Mucosa of stomach (tissue), 1 donor: ENCODE data around the gene TUT7.
"Not testable (repeated sequence)": the region's sequence is repeated elsewhere in the genome, so short reads cannot be mapped to it uniquely, and the experiment has no call there.

Experiments
- H3K27me3 ChIP-seq: one replicate; pipeline ENCODE4 v1.7.0; 2013; ENCODE audit warnings: mild to moderate bottlenecking, low read length; ENCODE audit not compliant: control insufficient read depth, insufficient read depth
- H3K36me3 ChIP-seq: one replicate; pipeline ENCODE4 v1.7.0; 2013; ENCODE audit warnings: low read length; ENCODE audit not compliant: control insufficient read depth, insufficient read depth
- H3K4me1 ChIP-seq: one replicate; pipeline ENCODE4 v1.7.0; 2013; ENCODE audit warnings: mild to moderate bottlenecking, low read length; ENCODE audit not compliant: control insufficient read depth, insufficient read depth
- H3K4me3 ChIP-seq: one replicate; pipeline ENCODE4 v1.7.0; 2013; ENCODE audit warnings: low read length
- H3K9ac ChIP-seq: one replicate; pipeline ENCODE4 v1.7.0; 2013; ENCODE audit warnings: mild to moderate bottlenecking, low read length, moderate library complexity
- H3K9me3 ChIP-seq: one replicate; pipeline ENCODE4 v1.7.0; 2013; ENCODE audit warnings: mild to moderate bottlenecking, low read length, moderate library complexity; ENCODE audit not compliant: control insufficient read depth
- donor health status: Pancreatic carcinoma.

TUT7 gene, protein sequence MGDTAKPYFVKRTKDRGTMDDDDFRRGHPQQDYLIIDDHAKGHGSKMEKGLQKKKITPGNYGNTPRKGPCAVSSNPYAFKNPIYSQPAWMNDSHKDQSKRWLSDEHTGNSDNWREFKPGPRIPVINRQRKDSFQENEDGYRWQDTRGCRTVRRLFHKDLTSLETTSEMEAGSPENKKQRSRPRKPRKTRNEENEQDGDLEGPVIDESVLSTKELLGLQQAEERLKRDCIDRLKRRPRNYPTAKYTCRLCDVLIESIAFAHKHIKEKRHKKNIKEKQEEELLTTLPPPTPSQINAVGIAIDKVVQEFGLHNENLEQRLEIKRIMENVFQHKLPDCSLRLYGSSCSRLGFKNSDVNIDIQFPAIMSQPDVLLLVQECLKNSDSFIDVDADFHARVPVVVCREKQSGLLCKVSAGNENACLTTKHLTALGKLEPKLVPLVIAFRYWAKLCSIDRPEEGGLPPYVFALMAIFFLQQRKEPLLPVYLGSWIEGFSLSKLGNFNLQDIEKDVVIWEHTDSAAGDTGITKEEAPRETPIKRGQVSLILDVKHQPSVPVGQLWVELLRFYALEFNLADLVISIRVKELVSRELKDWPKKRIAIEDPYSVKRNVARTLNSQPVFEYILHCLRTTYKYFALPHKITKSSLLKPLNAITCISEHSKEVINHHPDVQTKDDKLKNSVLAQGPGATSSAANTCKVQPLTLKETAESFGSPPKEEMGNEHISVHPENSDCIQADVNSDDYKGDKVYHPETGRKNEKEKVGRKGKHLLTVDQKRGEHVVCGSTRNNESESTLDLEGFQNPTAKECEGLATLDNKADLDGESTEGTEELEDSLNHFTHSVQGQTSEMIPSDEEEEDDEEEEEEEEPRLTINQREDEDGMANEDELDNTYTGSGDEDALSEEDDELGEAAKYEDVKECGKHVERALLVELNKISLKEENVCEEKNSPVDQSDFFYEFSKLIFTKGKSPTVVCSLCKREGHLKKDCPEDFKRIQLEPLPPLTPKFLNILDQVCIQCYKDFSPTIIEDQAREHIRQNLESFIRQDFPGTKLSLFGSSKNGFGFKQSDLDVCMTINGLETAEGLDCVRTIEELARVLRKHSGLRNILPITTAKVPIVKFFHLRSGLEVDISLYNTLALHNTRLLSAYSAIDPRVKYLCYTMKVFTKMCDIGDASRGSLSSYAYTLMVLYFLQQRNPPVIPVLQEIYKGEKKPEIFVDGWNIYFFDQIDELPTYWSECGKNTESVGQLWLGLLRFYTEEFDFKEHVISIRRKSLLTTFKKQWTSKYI (N-terminal part only)

DNA sequence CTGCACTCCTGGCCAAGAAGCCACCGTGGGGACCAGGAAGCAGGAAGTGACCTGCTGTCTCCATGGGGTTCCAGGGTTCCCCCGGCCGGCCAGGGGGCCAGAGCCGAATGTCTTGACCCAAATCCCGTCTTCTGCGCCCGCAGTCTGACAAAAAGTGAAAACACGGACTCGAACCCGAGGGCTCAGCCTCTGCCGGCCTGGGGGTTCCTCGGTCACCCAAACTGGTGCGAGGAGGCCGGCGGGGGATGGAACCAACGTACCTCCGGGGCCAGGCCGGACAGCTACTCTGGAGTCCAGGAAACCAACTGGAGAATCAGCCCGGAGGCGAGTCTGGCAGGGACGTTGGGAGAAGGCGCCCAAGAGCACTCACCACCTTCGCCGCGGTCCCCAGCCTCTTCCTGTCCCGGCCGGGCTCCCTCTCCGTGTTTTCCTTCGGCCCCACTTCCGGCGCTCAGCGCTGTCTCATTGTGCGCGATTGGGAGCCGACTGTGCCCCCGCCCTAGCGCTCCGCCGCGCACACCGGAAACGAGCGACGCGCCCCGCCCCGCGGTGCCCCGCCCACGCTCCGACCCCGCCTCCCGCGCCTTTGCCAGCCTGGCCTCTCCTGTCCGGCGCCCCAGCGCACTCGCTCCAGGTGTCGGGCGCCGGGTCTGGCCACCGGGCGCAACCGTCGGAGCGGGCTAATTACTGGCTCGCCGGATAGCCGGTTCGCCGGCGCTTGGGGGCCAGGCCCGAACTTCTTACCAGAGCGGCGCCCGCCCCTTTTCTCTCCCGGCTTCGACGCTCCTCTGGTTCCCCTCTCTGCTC is at the start of gene TUT7:
TSS of gene TUT7 (minus strand) at position 400 of the 807 bp plus-strand sequence. CDS start 1,211 bp downstream, outside the sequence.
- Histone ChIP-seq H3K4me1 (peaks cover 17% of the 10 kb centered on the region), H3K9me3 (no peaks in the 10 kb centered on the region), H3K36me3 (no peaks in the 10 kb centered on the region), H3K27me3 (no peaks in the 10 kb centered on the region), H3K4me3 (peak within 1 kb of the TSS; percentile 92), H3K9ac (peak within 1 kb of the TSS; percentile 98)

DNA sequence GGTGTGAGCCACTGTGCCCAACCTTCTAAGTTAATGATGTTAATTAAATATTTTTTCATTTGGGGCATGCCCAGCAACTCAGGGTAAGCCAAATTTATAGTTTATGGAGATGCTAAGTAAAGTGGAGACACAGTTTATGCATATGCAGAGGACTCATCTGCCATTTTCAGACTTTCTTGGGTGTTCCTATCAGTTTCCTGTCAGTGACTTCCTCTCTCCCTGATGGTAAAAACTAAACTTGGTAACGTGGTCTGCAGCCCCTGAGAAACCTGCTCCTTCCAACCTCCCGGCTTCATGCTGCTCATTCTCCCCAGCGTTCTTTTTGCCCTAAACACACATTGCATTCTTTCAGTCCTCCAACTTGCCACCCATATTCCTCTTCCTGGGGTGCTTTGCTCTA is 48.4 kb upstream of the TUT7 start:
- Histone ChIP-seq H3K9ac (no peak overlapping the region), H3K36me3 (no peaks in the 10 kb centered on the region), H3K9me3 (no peaks in the 10 kb centered on the region), H3K4me3 (no peak overlapping the region), H3K4me1 (peaks cover 11% of the 10 kb centered on the region), H3K27me3 (no peaks in the 10 kb centered on the region)

DNA sequence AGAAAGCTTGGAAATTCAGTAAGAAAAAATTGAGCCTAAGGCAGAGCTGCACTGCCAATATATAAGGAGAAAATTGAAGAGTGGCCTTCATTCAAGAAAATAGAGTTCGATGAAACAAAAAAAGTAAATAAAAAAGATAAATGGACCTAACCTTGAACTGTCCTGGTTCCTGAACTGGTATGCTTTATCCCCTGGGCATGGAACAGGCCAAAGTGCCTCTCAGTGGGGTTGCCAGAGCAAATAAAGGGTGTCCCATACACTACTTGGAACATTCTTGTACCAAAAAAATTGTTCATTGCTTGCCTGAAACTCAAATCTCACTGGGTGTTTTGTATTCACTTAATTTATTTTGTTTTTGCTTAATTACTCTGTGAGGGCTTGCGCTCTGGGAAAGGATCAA is 42.2 kb upstream of the TUT7 start:
- Histone ChIP-seq H3K27me3 (no peaks in the 10 kb centered on the region), H3K4me3 (no peak overlapping the region)

DNA sequence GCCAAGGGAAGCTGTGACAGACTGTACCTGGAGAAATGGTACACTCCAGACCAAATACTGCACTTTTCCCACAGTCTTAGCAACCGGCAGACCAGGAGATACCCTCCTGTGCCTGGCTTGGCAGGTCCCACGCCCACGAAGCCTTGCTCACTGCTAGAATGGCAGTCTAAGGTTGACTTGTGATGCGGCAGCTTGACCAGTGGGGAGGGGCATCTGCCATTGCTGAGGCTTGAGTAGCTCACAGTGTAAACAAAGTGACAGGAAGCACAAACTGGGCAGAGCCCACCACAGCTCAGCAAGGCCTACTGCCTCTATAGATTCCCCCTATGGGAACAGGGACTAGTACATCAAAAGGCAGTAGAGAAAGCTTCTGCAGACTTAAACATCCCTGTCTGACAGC is 36.0 kb upstream of the TUT7 start:
- H3K27me3 ChIP-seq, H3K9me3 ChIP-seq, H3K36me3 ChIP-seq, H3K9ac ChIP-seq, H3K4me1 ChIP-seq, H3K4me3 ChIP-seq: not testable (repeated sequence)

More for the DNA sequence above, 42.2 kb upstream of the TUT7 start:
- no peaks in the 10 kb centered on the region for H3K36me3 ChIP-seq
- no peaks in the 10 kb centered on the region for H3K9me3 ChIP-seq
- H3K9ac ChIP-seq = no peak overlapping the region
- no peaks in the 10 kb centered on the region for H3K4me1 ChIP-seq

DNA sequence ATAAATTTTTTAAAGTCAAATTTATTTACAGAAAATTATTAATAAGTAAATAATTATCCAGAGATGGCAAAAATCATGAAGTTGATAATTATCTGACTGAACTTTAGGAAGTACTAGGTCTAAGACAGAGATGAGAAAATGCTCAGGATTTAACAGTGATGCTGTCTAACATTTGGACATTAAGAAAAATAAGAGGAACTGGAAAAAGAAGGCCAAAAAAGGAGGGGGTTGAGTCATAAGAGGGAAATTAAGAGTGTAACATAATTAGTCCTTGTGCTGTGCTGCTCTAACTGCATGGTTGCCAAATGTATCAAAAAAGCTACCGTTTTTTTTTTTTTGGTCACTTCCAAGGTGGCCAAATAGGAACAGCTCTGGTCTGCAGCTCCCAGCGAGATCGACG is 35.4 kb upstream of the TUT7 start:
- H3K4me1 ChIP-seq = no peaks in the 10 kb centered on the region
- H3K9ac ChIP-seq = no peak overlapping the region
- no peaks in the 10 kb centered on the region for H3K36me3 ChIP-seq

DNA sequence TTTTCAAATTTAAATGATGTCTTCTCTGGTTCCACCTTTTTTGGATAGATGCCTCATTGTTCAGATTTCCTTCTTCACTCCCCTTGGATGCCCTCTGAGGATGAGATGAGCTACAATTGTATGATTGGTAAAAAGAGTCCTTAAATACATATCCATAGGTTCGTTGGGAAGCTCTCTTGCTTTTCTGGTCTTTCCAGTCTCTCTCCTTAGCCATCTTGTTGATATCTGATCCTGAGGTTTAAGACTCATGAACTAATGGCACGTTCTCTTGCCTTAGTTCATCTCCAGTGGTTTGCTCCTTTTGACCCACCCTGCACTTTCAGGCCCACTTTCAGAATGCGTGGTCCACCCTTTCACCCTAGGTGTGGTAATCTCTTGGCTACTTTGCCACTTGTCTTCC is 33.2 kb upstream of the TUT7 start:
- H3K27me3 ChIP-seq = no peaks in the 10 kb centered on the region
- H3K9me3 ChIP-seq = no peaks in the 10 kb centered on the region
- H3K9ac ChIP-seq = no peak overlapping the region
- H3K4me1 ChIP-seq = no peaks in the 10 kb centered on the region
- no peak overlapping the region for H3K4me3 ChIP-seq
- no peaks in the 10 kb centered on the region for H3K36me3 ChIP-seq

More for the DNA sequence above, 35.4 kb upstream of the TUT7 start:
- Histone ChIP-seq H3K9me3 (no peaks in the 10 kb centered on the region), H3K4me3 (no peak overlapping the region), H3K27me3 (no peaks in the 10 kb centered on the region)

DNA sequence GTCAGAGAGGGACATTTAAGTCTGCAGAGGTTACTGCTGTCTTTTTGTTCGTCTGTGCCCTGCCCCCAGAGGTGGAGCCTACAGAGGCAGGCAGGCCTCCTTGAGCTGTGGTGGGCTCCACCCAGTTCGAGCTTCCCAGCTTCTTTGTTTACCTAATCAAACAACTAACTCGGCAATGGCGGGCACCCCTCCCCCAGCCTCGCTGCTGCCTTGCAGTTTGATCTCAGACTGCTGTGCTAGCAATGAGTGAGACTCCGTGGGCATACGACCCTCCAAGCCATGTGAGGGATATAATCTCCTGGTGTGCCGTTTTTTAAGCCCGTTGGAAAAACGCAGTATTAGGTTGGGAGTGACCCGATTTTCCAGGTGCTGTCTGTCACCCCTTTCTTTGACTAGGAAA is 28.8 kb upstream of the TUT7 start:
- not testable (repeated sequence) for H3K9ac ChIP-seq, H3K4me1 ChIP-seq, H3K27me3 ChIP-seq, H3K9me3 ChIP-seq, H3K36me3 ChIP-seq, H3K4me3 ChIP-seq

DNA sequence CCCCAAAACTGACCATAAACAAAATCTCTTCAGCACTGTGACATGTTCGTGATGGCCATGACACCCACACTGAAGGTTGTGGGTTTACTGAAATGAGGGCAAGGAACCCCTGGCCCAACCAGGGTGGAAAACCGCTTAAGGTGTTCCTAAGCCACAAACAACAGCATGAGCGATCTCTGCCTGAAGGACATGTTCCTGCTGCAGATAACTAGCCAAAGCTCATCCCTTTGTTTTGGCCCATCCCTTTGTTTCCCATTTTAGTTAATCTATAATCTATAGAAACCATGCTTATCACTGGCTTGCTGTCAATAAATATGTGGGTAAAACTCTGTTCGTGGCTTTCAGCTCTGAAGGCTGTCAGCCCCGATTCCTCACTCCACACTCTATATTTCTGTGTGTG is 21.8 kb upstream of the TUT7 start:
- no peaks in the 10 kb centered on the region for H3K4me1 ChIP-seq
- H3K27me3 ChIP-seq = no peaks in the 10 kb centered on the region
- H3K9me3 ChIP-seq = no peaks in the 10 kb centered on the region
- no peaks in the 10 kb centered on the region for H3K36me3 ChIP-seq
- no peak overlapping the region for H3K9ac ChIP-seq
- H3K4me3 ChIP-seq = no peak overlapping the region

DNA sequence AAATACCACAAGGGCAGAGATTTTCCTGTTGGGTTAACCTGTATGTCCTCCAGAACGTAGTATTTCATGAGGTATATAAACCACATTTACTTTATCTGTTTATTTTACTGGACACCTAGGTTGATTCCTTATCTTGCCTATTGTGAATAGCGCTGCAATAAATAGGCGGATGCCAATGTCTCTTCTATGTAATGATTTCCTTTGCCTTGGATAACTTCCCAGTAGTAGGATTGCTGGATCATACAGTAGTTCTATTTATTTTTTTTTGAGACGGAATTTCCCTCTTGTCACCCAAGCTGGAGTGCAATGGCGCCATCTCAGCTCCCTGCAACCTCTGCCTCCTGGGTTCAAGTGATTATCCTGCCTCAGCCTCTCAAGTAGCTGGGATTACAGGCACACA is 15.6 kb upstream of the TUT7 start:
- no peak overlapping the region for H3K4me3 ChIP-seq
- H3K27me3 ChIP-seq = no peaks in the 10 kb centered on the region
- no peaks in the 10 kb centered on the region for H3K36me3 ChIP-seq
- H3K9me3 ChIP-seq = no peaks in the 10 kb centered on the region
- H3K9ac ChIP-seq = no peak overlapping the region
- no peaks in the 10 kb centered on the region for H3K4me1 ChIP-seq

DNA sequence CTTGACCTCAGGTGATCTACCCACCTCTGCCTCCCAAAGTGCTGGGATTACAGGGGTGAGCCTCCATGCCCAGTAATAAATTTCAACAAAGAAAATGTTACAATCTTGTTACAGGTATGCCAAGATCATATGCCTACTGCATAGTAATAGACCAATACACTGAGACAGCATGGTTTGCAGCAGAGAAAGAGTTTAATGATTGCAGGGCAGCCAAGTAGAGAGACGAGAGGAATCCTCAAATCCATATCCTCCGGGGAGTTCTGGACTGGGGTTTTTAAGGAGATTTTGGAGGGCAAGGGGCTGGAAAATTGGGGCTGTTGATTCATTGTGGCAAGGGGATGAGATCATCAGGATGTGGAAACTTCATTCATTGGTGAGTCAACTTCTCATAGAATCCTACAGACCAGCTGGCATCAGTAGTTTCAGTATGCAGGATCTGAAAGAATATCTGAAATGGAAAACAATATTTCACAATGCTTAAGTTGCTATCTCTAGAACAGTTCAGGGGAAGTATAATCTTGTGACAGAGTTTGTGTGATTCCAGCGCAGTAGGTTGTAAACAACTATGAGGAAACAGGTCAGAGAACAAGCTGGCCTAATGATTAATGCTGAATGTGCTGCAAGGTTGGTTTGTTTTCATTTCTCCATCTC is 14.8 kb upstream of the TUT7 start:
- no peak overlapping the region for H3K4me3 ChIP-seq
- H3K27me3 ChIP-seq = no peaks in the 10 kb centered on the region
- H3K9me3 ChIP-seq = no peaks in the 10 kb centered on the region
- H3K4me1 ChIP-seq = no peaks in the 10 kb centered on the region
- no peak overlapping the region for H3K9ac ChIP-seq
- no peaks in the 10 kb centered on the region for H3K36me3 ChIP-seq

DNA sequence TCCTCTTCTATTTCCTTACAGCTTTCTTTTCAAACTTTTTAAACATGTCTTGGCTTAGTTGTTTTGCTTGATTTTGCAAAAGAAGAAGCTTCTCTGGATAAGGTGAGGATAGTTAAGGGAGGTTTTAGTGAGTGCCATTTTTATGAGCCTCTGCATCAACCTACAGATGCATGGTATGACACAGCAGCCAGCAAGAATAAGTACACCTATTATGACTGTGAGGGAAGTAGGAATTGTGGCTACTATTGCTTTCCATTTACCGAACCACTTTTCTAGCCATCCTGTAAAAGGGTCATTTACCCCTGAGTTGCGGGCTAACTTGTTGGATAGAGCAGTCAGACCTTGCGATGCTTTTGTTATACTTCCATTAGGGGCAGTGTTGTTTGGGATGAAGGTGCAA is 7.0 kb upstream of the TUT7 start:
- no peaks in the 10 kb centered on the region for H3K27me3 ChIP-seq
- no peaks in the 10 kb centered on the region for H3K4me1 ChIP-seq
- no peak overlapping the region for H3K9ac ChIP-seq
- no peaks in the 10 kb centered on the region for H3K36me3 ChIP-seq
- H3K9me3 ChIP-seq = no peaks in the 10 kb centered on the region
- H3K4me3 ChIP-seq = no peak overlapping the region
